A549 (cell line): ENCODE results near the gene RNU2-63P. TPM values are rescaled to one million over a fixed set of nuclear protein-coding genes. Genes with fewer than 3 reads are reported as not detected.
A peak's percentile ranks its signal among the peaks of the same experiment; 100 is the strongest.
"Not testable (repeated sequence)": the region's sequence is repeated elsewhere in the genome, so short reads cannot be mapped to it uniquely, and the experiment has no call there.

ENCODE experiments used
- ATAC-seq, 2 experiments: fragments of 200-7000 bp in 1 of 2; fragments of >200 bp in 1 of 2; cut with Nextera tagmentation in 1 of 2; cut with Tn5 transposase in 1 of 2; 3 replicates each; pipeline versions ENCODE4 v1.8.0 to v1.9.1; 2018 to 2020; ENCODE audit warnings: mild to moderate bottlenecking in 1 of 2, moderate library complexity in 1 of 2
- CTCF ChIA-PET: fragments of 300-600 bp; sonication (Branson Sonifier 250); formaldehyde crosslinking; extraction: SDS; loops from one replicate; lab custom pipeline; 2021; ENCODE audit warnings: antibody characterized with exemption, inconsistent platforms; lab: Yijun Ruan, JAX
- POLR2A ChIA-PET: fragments of 350-600 bp; formaldehyde crosslinking; extraction: SDS; loops from one replicate; lab custom pipeline; 2021; ENCODE audit warnings: antibody characterized with exemption, inconsistent platforms; lab: Yijun Ruan, JAX
- DNase-seq, 2 experiments: peaks; one replicate each; pipeline versions ENCODE4 v3.0.0 to v3.0.0-alpha.2; 2011 to 2016; ENCODE audit warnings: low read depth in 1 of 2, low spot score in 1 of 2
- FAIRE-seq: peaks from 2 replicates; lab custom pipeline; 2011; peaks lifted over from hg19 to GRCh38; lab: Jason Lieb, UNC
- H3K27ac ChIP-seq, 2 experiments: fragments of >200 bp; sonication (Bioruptor Twin); formaldehyde crosslinking; 3 replicates each; pipeline ENCODE4 v1.5.1; 2016 to 2017
- H3K4me1 ChIP-seq: fragments of >200 bp; sonication (Bioruptor Twin); formaldehyde crosslinking; 3 replicates; pipeline ENCODE4 v1.6.1; 2016
- H3K4me2 ChIP-seq: fragments of >200 bp; sonication (Bioruptor Twin); formaldehyde crosslinking; 3 replicates; pipeline ENCODE4 v1.6.1; 2016
- H3K4me3 ChIP-seq: fragments of >200 bp; sonication (Bioruptor Twin); formaldehyde crosslinking; 3 replicates; pipeline ENCODE4 v1.5.1; 2016
- H3K9me3 ChIP-seq: fragments of >200 bp; sonication (Bioruptor Twin); formaldehyde crosslinking; 3 replicates; pipeline ENCODE4 v1.6.1; 2016
- WGBS: methylation state at CpG from one replicate; pipeline ENCODE4 v1.1.6; 2017; ENCODE audit errors: missing lambda C conversion rate; 5-methylcytosine and 5-hydroxymethylcytosine counted together
- polyA plus RNA-seq, 4 experiments: library from polyadenylated mRNA; depleted of rRNA in 3 of 4; stranded (reverse); fragments of >200 nt; fragmentation: RNase III in 1 of 4; extraction: RNeasy Plus Mini Kit Qiagen cat#74134 plus additional on column Dnase treatment in 1 of 4; gene quantifications; 2 replicates in 3 of 4; 3 replicates in 1 of 4; pipeline ENCODE4 v1.2.3, GENCODE V29; 2011 to 2017
- small RNA-seq, 6 experiments: library from RNA; depleted of rRNA; stranded (forward); fragments of <200 nt; gene quantifications; one replicate each; pipeline ENCODE3, GENCODE V24; 2012

RNU2-63P gene
- polyA plus RNA-seq, 2 of the 4 experiments (the other 2 are of a cell fraction) = 33.0 TPM; not detected in 1

DNA sequence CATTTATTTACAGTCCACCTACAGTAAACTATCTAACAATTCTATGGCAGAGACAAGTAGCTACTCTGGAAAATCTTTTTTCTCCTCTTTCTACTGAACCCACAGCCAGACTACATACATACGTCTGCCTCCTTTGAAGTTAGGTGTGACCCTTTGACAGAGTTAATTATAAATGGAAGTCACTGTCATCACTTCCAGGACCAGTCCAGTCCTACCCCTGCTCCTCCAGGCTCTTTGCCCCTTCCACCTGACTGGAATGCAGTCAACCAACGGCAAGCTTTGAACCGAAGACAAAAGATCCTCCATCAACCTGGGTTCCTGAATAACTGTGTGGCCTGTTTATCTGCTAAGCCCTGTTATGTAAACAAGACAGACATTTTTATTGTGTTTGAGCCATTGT lies 35.2 kb downstream of the RNU2-63P start:
- H3K9me3 ChIP-seq, ATAC-seq, POLR2A ChIA-PET, H3K4me2 ChIP-seq, CTCF ChIA-PET, H3K4me1 ChIP-seq, H3K4me3 ChIP-seq, DNase-seq, FAIRE-seq, H3K27ac ChIP-seq: not testable (repeated sequence)
- WGBS = no CpG with 5 or more reads among the region's 3 CpGs

DNA sequence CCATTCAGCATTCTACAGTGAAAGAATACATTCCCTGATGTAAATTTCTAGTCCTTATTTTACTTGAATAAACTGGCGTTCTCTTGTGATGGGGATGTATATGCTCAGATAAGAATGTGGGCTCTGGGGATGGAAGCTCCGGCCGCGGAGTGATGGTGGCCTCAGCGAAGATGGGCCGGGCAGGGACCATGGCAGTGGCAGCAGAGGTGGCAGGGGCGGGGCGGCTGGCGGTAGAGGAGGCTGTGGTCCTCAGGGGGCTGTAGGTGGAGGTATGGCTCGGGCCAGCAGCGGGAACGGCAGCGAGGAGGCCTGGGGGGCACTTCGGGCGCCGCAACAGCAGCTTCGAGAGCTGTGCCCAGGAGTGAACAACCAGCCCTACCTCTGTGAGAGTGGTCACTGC lies 44.0 kb downstream of the RNU2-63P start:
- peak; percentile 52 to 78 for ATAC-seq
- H3K4me1 ChIP-seq, FAIRE-seq, H3K4me2 ChIP-seq, DNase-seq, H3K9me3 ChIP-seq, H3K27ac ChIP-seq, POLR2A ChIA-PET, H3K4me3 ChIP-seq, CTCF ChIA-PET: not testable (repeated sequence)
- WGBS = no CpG with 5 or more reads among the region's 17 CpGs

Small RNA genes lying within 50 kb of the gene (small RNA-seq; reads per million reads assigned to genes)
- gene RNU2-63P = 8.4 to 871 (median 103) reads per million in 6 experiments

Other genes starting within 250 kb of the RNU2-63P start
- 0.05 and 0.49 TPM in 2 replicates for gene RGPD2, start 190.8 kb downstream of the RNU2-63P start, polyA plus RNA-seq (2011; rRNA removed)
- gene RGPD2, start 190.8 kb downstream of the RNU2-63P start, polyA plus RNA-seq (2017; fragmentation: RNase III; extraction: RNeasy Plus Mini Kit Qiagen cat#74134 plus additional on column Dnase treatment) = 0.56 to 0.79 TPM (median 0.57 TPM) in 3 replicates
- 37.2 and 49.0 TPM in 2 replicates for gene KRCC1, start 39.2 kb upstream of the RNU2-63P start, polyA plus RNA-seq (2011; rRNA removed)
- gene KRCC1, start 39.2 kb upstream of the RNU2-63P start, polyA plus RNA-seq (2017; fragmentation: RNase III; extraction: RNeasy Plus Mini Kit Qiagen cat#74134 plus additional on column Dnase treatment) = 12.9 to 18.7 TPM (median 16.2 TPM) in 3 replicates
- not detected in 2 replicates for gene SMYD1, start 51.3 kb upstream of the RNU2-63P start, polyA plus RNA-seq (2011; rRNA removed)
- gene SMYD1, start 51.3 kb upstream of the RNU2-63P start, polyA plus RNA-seq (2017; fragmentation: RNase III; extraction: RNeasy Plus Mini Kit Qiagen cat#74134 plus additional on column Dnase treatment) = not detected in 3 replicates
- gene FABP1, start 111.5 kb upstream of the RNU2-63P start, polyA plus RNA-seq (2011; rRNA removed) = not detected in 2 replicates
- not detected in 3 replicates for gene FABP1, start 111.5 kb upstream of the RNU2-63P start, polyA plus RNA-seq (2017; fragmentation: RNase III; extraction: RNeasy Plus Mini Kit Qiagen cat#74134 plus additional on column Dnase treatment)
- gene THNSL2, start 153.8 kb upstream of the RNU2-63P start, polyA plus RNA-seq (2011; rRNA removed) = 0.04 and 0.10 TPM in 2 replicates
- gene THNSL2, start 153.8 kb upstream of the RNU2-63P start, polyA plus RNA-seq (2017; fragmentation: RNase III; extraction: RNeasy Plus Mini Kit Qiagen cat#74134 plus additional on column Dnase treatment) = not detected in 3 replicates